NOMO-1 (cell line): ENCODE results near the gene PUSL1.

ENCODE experiments used
- DNase-seq, 2 experiments: peaks; one replicate each; lab custom pipeline; 2025; ENCODE audit not compliant: unreplicated experiment in 2 of 2; lab: John Stamatoyannopoulos, UW

PUSL1 gene

GRCh38 chr1:1321477-1321876 lies 13.1 kb downstream of the PUSL1 start:
- no peak for DNase-seq

DNA sequence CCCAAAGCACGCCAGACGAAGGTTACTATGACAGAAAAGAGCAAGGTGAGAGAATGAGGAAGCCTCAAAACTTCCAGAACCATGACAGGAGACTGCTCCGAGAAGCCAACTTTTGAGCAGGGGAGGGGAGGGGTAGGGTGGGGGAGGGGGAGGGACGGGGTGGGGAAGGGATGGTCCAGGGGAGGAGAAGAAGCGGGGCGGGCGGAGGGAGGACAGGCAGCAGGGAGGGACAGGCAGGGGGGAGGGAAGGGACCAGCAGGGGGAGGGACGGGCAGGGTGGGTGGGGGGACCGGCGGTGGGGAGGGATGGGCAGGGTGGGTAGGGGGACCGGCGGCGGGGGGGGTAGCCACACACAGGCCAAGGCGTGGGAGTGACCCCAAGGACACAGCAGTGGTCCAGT lies 14.0 kb downstream of the PUSL1 start:
- no peak for DNase-seq

DNA sequence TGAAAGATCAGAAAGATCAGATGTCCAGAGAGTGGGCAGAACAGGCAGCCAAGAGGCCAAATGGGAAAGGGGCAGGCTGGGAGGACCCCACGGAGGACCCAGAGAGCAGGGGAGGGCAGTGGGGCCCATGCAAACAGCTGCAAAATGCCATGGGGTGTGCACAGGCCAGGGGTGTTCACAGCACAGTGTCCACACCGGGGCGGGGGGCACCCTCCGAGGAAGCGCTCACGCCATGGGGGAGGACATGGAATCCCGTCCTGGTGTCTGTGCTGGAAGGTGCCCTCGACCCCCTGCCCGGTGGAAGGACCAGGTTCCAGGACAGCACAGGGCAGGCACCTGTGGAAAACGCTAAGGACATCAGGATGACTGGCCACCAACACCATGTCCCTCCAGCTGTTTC lies 14.6 kb downstream of the PUSL1 start:
- DNase-seq = no peak

GRCh38 chr1:1324084-1324523 lies 15.7 kb downstream of the PUSL1 start:
- no peak for DNase-seq

DNA sequence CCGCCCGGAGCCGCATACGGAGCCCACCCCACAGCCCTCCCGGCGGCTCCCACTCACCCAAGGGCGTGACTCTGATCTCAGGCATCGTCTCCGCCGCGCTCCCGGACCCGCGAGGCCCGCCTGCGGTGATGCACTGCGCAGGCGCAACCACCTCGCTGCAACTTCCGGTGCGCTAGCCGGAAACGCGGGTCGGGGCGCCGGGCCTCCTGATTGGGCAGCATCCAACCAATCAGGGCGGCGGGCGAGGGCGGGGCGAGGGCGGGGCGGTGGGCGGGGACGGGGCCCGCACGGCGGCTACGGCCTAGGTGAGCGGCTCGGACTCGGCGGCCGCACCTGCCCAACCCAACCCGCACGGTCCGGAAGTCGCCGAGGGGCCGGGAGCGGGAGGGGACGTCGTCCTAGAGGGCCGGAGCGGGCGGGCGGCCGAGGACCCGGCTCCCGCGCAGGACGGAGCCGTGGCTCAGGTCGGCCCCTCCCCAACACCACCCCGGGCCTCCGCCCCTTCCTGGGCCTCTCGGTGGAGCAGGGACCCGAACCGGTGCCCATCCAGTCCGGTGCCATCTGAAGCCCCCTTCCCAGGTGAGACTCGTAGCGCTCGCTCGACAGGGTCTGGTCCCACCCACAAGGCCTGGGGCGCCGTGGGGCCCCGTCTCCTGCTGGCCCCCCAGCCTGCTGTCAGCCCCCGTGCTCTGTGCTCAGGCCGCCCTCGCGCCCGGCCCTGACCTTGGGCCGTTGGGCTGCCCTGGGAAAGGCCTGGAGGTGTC lies 16.3 kb downstream of the PUSL1 start, which contains the start of the genes CPTP and INTS11:
CPTP (plus strand) TSS at position 279 of the 764 bp plus-strand sequence. CDS start 2,109 bp downstream, outside the sequence.
INTS11 (minus strand) TSS at position 137 of the 764 bp plus-strand sequence; CDS start at position 85, 52 bp downstream.
- DNase-seq = peak; percentile 84 to 93

GRCh38 chr1:1325288-1326074 lies 17.1 kb downstream of the PUSL1 start:
- DNase-seq = peak in 1 of 2 experiments; percentile 14

DNA sequence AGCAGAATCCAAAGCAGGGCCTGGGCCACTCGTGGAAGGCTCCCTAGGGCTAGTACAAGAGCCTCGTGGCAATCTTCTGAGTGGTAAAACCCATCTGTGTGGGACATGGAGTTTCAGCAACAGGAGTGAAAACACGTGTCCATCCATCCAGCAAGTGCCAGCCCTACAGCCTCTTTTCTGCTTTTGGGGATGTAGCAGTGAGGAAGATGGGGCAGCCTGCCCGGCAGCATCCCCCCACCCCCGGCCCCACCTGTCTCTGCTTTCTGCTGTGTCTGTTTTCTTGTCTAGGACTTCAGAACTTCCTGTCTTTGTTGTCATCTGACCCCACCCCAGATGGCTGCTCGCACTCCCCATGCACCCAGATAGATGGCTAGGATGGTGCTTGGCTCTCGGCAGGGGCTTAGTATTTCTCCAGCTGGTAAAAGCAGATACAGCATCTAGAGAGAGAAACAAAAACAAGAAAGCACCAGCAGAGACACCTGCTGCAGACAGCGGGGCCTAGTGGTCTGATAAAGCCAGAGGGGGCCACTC lies 17.7 kb downstream of the PUSL1 start:
- DNase-seq = no peak

- DNase-seq = no peak
These were observed 18.9 kb downstream of the PUSL1 start for GRCh38 chr1:1327291-1327690.

DNA sequence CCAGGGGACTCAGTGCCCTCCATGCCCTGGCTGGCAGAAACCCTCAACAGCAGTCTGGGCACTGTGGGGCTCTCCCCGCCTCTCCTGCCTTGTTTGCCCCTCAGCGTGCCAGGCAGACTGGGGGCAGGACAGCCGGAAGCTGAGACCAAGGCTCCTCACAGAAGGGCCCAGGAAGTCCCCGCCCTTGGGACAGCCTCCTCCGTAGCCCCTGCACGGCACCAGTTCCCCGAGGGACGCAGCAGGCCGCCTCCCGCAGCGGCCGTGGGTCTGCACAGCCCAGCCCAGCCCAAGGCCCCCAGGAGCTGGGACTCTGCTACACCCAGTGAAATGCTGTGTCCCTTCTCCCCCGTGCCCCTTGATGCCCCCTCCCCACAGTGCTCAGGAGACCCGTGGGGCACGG lies 19.9 kb downstream of the PUSL1 start:
- no peak for DNase-seq

DNA sequence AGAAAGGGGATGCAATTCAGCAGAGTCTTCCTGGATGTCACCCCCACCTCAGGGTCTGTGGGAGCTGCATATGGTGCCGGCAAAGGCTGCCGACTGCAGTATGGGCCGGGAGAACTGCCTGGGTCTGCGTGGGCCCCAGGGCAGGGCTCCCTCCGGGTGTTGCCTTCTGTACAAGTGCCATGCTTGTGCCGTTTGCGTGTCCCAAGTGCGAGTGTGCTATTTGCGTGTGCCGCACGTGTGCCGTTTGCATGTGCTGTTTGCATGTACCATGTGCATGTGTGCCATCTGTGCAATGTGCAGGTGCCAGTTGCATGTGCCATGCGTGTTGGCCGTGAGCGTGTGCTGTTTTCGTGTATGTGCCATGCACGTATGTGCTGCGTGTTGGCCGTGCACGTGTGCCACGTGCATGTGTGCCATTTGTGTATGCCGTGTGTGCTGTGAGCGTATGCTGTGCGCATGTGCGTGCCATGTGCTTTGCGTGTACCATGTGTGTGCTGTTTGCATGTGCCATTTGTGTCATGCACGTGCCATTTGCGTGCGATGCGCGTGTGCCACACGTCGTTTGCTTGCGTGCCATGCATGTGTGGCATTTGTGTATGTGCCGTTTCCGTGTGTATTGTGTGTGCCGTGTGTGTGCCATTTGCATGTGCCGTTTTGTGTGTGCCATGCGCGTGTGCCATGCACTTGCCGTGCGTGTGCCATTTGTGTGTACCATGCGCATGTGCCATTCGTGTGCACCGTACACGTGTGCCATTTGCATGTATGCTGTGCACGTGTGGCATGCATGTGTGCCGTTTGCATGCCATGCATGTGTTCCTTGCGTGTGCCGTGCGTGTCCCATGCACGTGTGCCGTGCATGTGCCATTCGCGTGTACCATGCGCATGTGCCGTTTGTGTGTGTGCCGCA lies 21.2 kb downstream of the PUSL1 start:
- no peak for DNase-seq

DNA sequence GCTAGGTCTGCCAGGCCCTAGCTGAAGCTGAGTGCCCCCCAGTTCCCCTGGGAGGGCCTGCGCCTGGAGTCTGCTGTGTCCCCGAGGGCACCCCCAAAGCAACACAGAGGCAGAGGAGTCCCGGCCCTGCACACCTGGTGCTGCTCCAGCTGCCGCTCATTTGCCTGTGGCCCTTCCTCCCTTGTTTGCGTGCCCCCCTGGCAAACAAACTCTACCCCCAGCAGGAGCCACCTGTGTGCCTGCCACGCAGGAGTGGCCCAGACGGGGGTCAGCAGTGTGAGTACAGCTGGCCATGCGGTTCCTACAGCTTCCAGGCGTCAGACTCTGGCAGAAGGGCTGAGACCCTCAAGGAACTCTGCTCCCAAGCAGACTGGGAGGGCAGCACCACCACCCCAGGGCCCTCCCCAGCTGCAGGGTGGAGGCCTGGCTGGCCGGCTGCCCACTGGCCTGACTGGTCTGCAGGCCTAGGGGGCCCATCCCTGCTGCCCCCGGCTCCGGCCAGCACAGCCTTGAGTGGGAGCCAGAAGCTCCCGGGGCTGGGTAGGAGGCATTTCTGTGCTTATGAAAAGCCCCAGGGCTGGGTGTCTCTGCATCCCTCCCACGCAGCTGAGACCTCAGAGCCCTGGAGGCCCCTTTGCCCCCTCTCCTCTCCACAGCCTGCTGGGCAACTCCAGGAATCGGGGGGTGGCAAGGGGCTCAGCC lies 22.1 kb downstream of the PUSL1 start:
- DNase-seq = no peak

DNA sequence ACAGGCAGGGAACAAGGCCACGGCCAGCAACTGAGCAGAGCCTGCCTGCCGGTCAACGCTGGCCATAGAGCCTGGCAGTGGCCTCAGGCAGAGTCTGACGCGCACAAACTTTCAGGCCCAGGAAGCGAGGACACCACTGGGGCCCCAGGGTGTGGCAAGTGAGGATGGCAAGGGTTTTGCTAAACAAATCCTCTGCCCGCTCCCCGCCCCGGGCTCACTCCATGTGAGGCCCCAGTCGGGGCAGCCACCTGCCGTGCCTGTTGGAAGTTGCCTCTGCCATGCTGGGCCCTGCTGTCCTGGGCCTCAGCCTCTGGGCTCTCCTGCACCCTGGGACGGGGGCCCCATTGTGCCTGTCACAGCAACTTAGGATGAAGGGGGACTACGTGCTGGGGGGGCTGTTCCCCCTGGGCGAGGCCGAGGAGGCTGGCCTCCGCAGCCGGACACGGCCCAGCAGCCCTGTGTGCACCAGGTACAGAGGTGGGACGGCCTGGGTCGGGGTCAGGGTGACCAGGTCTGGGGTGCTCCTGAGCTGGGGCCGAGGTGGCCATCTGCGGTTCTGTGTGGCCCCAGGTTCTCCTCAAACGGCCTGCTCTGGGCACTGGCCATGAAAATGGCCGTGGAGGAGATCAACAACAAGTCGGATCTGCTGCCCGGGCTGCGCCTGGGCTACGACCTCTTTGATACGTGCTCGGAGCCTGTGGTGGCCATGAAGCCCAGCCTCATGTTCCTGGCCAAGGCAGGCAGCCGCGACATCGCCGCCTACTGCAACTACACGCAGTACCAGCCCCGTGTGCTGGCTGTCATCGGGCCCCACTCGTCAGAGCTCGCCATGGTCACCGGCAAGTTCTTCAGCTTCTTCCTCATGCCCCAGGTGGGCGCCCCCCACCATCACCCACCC lies 22.9 kb downstream of the PUSL1 start, which contains the start of gene TAS1R3:
TAS1R3 (plus strand) TSS at position 213 of the 898 bp plus-strand sequence; CDS start at position 279, 66 bp downstream.
- DNase-seq = no peak

- DNase-seq = no peak
These were observed 23.8 kb downstream of the PUSL1 start for GRCh38 chr1:1332031-1332755.

GRCh38 chr1:1332774-1333480 lies 24.5 kb downstream of the PUSL1 start:
- no peak for DNase-seq

- no peak for DNase-seq
These were observed 25.3 kb downstream of the PUSL1 start for GRCh38 chr1:1333551-1334241.

DNA sequence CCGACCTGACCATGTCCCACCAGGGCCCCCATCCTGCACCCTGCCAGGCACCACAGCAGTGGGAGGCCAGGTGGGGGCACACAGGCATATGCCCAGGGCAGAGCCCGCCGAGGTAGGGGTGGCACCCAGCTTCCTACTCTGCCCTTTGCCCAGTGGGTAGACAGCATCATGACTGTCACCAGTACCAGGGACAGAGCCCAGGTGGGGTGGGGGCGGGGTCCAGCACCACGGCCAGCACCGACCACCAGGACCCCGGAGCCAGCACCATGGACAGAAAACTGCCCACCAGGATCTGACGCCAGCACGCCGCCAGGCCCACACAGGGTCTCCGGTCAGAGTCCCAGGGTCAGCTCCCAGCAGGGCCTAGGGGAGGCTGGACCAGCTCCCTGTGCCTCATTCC lies 26.4 kb downstream of the PUSL1 start:
- no peak for DNase-seq

DNA sequence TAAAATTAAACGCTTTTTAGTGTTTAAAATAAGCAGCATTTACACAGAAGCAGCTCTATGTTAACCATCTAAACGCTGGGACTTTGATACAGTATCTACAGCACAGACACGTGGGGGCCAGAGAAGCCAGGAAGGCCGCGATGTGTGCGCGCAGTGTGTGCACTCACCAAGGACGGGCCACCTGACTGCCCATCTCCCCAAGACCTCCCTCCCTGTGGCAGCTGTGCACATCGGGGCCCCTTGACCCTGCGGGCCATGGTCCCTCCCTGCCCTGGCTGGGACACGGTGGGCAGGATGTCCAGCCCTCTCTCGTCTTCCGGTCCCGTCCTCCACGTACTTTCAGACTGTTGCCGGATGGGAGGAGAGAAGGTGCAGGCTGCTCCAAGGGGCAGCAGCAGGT lies 26.9 kb downstream of the PUSL1 start:
- no peak for DNase-seq
